Measurements from ENCODE around the gene ADGRD1. TPM values are rescaled to one million over a fixed set of nuclear protein-coding genes. Genes with fewer than 3 reads are reported as not detected.

ADGRD1 gene
- polyA plus RNA-seq, 4 donors = 14.9 to 19.3 (median 18.1) TPM

- no peak for DNase-seq (ENCODE audit: low read depth in 4 of 4, low spot score in 3 of 4)
Observed at GRCh38 chr12:131129839-131130238, 176.1 kb downstream of the ADGRD1 start.

- DNase-seq (ENCODE audit: low read depth in 4 of 4, low spot score in 3 of 4) = no peak
Observed at GRCh38 chr12:131130311-131130911, 176.7 kb downstream of the ADGRD1 start.

GRCh38 chr12:131131077-131131807 lies 177.5 kb downstream of the ADGRD1 start:
- no peak for DNase-seq (ENCODE audit: low read depth in 4 of 4, low spot score in 3 of 4)

GRCh38 chr12:131131808-131132117 lies 178.1 kb downstream of the ADGRD1 start:
- DNase-seq (ENCODE audit: low read depth in 4 of 4, low spot score in 3 of 4) = no peak

- DNase-seq (ENCODE audit: low read depth in 4 of 4, low spot score in 3 of 4) = peak; percentile 60 to 71 (median 68)
Observed at GRCh38 chr12:131132118-131132892, 178.6 kb downstream of the ADGRD1 start.

- no peak for DNase-seq (ENCODE audit: low read depth in 4 of 4, low spot score in 3 of 4)
Observed at GRCh38 chr12:131133015-131133905, 179.6 kb downstream of the ADGRD1 start.

- DNase-seq (ENCODE audit: low read depth in 4 of 4, low spot score in 3 of 4) = no peak
Observed at GRCh38 chr12:131133994-131134393, 180.3 kb downstream of the ADGRD1 start.

GRCh38 chr12:131134523-131135310 lies 181.0 kb downstream of the ADGRD1 start:
- DNase-seq (ENCODE audit: low read depth in 4 of 4, low spot score in 3 of 4) = no peak

- no peak for DNase-seq (ENCODE audit: low read depth in 4 of 4, low spot score in 3 of 4)
Observed at GRCh38 chr12:131135311-131135785, 181.6 kb downstream of the ADGRD1 start.

- DNase-seq (ENCODE audit: low read depth in 4 of 4, low spot score in 3 of 4) = no peak
Observed at GRCh38 chr12:131135786-131136538, 182.3 kb downstream of the ADGRD1 start.

GRCh38 chr12:131136539-131136872 lies 182.8 kb downstream of the ADGRD1 start:
- DNase-seq (ENCODE audit: low read depth in 4 of 4, low spot score in 3 of 4) = no peak

- DNase-seq (ENCODE audit: low read depth in 4 of 4, low spot score in 3 of 4) = no peak
Observed at GRCh38 chr12:131137009-131137835, 183.5 kb downstream of the ADGRD1 start.

GRCh38 chr12:131137836-131138637 lies 184.3 kb downstream of the ADGRD1 start:
- DNase-seq (ENCODE audit: low read depth in 4 of 4, low spot score in 3 of 4) = peak; percentile 43 to 68 (median 60)

- DNase-seq (ENCODE audit: low read depth in 4 of 4, low spot score in 3 of 4) = no peak
Observed at GRCh38 chr12:131138638-131139362, 185.1 kb downstream of the ADGRD1 start.

GRCh38 chr12:131139363-131140068 lies 185.8 kb downstream of the ADGRD1 start:
- DNase-seq (ENCODE audit: low read depth in 4 of 4, low spot score in 3 of 4) = no peak

- DNase-seq (ENCODE audit: low read depth in 4 of 4, low spot score in 3 of 4) = no peak
Observed at GRCh38 chr12:131140069-131140435, 186.3 kb downstream of the ADGRD1 start.
